Activated CD8-positive, alpha-beta memory T cell treated with anti-CD3 and anti-CD28 coated beads, Interleukin-2, amount 10 ng/mL, durations not matched to agents 7 days and 5 days (primary cell): ENCODE data around the gene NUF2. TPM values are rescaled to one million over a fixed set of nuclear protein-coding genes. Genes with fewer than 3 reads are reported as not detected.
"Not testable (repeated sequence)": the region's sequence is repeated elsewhere in the genome, so short reads cannot be mapped to it uniquely, and the experiment has no call there.

Experiments
- ATAC-seq: fragments of 150-1000 bp; cut with Tn5 transposase; one replicate; pipeline ENCODE4 v1.10.0; 2021; ENCODE audit warnings: moderate library complexity
- CTCF ChIA-PET: fragments of 350-600 bp; sonication (Branson Sonifier 250); formaldehyde crosslinking; loops from one replicate; lab custom pipeline; 2021; ENCODE audit warnings: antibody characterized with exemption; lab: Charles Lee
- DNase-seq: peaks from one replicate; pipeline ENCODE4 v3.0.0-alpha.2; 2020
- H3K27ac Mint-ChIP-seq: one replicate; pipeline ENCODE4 v1.8.0; 2021; ENCODE audit warnings: mild to moderate bottlenecking, mixed read lengths
- H3K27me3 Mint-ChIP-seq: one replicate; pipeline ENCODE4 v1.8.0; 2021; ENCODE audit warnings: mixed read lengths
- H3K36me3 Mint-ChIP-seq: one replicate; pipeline ENCODE4 v1.8.0; 2021; ENCODE audit warnings: mild to moderate bottlenecking, mixed read lengths
- H3K4me1 Mint-ChIP-seq: one replicate; pipeline ENCODE4 v1.8.0; 2021; ENCODE audit warnings: mixed read lengths
- H3K4me3 Mint-ChIP-seq: one replicate; pipeline ENCODE4 v1.8.0; 2021; ENCODE audit warnings: mild to moderate bottlenecking, moderate library complexity, mixed read lengths
- H3K9me3 Mint-ChIP-seq: one replicate; pipeline ENCODE4 v1.8.0; 2022; ENCODE audit warnings: low read depth, mixed read lengths
- total RNA-seq, 2 experiments: library from RNA; stranded (reverse); gene quantifications; one replicate each; pipeline ENCODE4 v1.2.3, GENCODE V29; 2021

The NUF2 gene
- total RNA-seq, 2 experiments from 2014 or later = 64.9 to 82.9 TPM

DNA sequence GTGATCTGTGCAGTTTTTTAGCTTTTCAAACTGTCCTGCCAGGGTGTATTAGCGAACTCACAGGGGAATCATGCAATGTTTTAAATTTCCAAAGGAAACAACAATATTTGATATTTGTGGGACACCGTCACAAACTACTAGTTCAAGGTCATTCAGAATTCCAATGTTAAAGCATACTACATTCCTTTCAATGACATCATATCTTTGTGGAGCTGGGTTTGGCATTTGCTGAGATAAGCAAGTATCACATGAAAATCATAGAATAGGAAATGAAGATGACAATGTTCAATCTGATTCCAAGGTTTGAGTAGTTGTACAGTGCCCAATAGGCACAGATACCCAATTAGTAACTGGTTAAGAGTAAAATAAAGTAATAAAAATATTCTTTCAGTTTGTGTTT lies 35.6 kb downstream of the NUF2 start:
- no peak for DNase-seq
- no peak for ATAC-seq
- CTCF ChIA-PET = interaction anchor here (1.6 kb wide), 1 partner anchor 37 kb away, joined by 5 read pairs; no protein-coding TSS in a partner anchor
- Mint-ChIP-seq H3K27ac (no peak overlapping the region), H3K27me3 (peaks cover 8% of the 10 kb centered on the region), H3K4me1 (peaks cover 10% of the 10 kb centered on the region), H3K36me3 (peaks cover 13% of the 10 kb centered on the region), H3K4me3 (no peak overlapping the region), H3K9me3 (no peaks in the 10 kb centered on the region)

DNA sequence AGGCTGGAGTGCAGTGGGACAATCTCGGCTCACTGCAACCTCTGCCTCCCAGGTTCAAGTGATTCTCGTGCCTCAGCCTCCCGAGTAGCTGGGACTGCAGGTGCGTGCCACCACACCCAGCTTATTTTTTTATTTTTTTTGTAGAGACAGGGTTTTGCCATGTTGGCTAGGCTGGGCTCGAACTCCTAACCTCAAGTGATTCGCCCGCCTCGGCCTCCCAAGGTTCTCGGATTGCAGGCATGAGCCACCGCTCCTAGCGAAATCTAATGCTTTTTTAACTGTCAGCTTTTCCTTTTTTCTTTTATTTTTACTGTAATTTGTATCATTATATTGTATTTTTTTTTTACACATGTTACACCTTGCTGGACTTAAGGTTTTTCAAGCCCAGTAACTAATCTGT lies 36.4 kb downstream of the NUF2 start:
- H3K27ac Mint-ChIP-seq, H3K27me3 Mint-ChIP-seq, H3K4me1 Mint-ChIP-seq, H3K9me3 Mint-ChIP-seq, DNase-seq, H3K4me3 Mint-ChIP-seq, ATAC-seq: not testable (repeated sequence)
- CTCF ChIA-PET = interaction anchor here (1.6 kb wide), 1 partner anchor 37 kb away, joined by 5 read pairs; no protein-coding TSS in a partner anchor
- peaks cover 11% of the 10 kb centered on the region for H3K36me3 Mint-ChIP-seq

DNA sequence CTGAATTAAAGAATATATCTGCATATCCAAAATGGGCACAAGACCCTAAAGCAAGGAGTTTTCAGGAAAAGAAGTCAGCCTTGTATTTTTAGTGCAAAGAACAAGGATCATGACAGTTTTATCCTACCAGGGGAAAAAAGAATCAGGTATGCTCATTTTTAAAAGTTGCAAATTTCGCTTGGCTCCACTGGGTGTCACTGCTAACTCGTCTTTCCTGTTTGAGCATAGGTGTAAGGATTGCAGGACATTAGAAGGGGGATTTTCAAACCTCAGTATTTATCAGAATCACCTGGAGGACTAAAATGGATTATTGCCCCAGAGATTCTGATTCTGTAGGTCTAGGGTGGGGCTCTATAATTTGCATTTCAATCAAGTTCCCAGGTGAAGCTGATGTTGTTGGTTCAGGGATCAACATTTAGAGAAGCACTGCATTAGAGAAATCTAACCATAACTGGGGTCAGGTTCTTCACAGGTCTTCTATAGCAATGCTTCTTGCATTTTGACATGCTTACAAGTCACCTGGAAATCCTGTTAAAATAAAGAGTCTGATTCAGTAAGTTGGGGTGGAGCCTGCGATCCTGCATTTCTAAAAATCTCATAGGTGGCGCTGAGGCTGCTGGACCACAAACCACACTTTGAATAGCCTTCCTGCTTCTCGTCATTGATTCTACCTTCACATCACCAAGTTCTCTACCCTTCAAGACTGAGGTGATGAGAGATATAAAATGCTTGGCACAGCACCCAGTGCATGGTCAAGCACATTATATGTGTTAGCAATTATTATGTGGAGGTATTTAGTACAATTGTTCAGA lies 39.6 kb downstream of the NUF2 start:
- ATAC-seq = peak; percentile 53
- H3K9me3 Mint-ChIP-seq = no peaks in the 10 kb centered on the region
- peak; percentile 42 for DNase-seq

GRCh38 chr1:163365186-163365585 lies 43.4 kb downstream of the NUF2 start:
- Mint-ChIP-seq H3K27me3 (peaks cover 14% of the 10 kb centered on the region), H3K4me3 (no peak overlapping the region), H3K9me3 (no peaks in the 10 kb centered on the region), H3K4me1 (peaks cover 10% of the 10 kb centered on the region), H3K27ac (no peak overlapping the region), H3K36me3 (no peaks in the 10 kb centered on the region)
- CTCF ChIA-PET = no interaction called here
- ATAC-seq (no peak), DNase-seq (no peak)

More for the DNA sequence above, 39.6 kb downstream of the NUF2 start:
- Mint-ChIP-seq H3K36me3 (peaks cover 8% of the 10 kb centered on the region), H3K4me1 (peaks cover 10% of the 10 kb centered on the region), H3K27ac (no peak overlapping the region), H3K4me3 (no peak overlapping the region), H3K27me3 (peaks cover 10% of the 10 kb centered on the region)
- CTCF ChIA-PET = no interaction called here

GRCh38 chr1:163366555-163366954 lies 44.8 kb downstream of the NUF2 start:
- ATAC-seq (no peak), DNase-seq (no peak)
- H3K9me3 Mint-ChIP-seq = no peaks in the 10 kb centered on the region
- H3K27ac Mint-ChIP-seq = no peak overlapping the region
- H3K4me3 Mint-ChIP-seq = no peak overlapping the region
- H3K36me3 Mint-ChIP-seq = no peaks in the 10 kb centered on the region
- H3K4me1 Mint-ChIP-seq = peaks cover 5% of the 10 kb centered on the region
- peaks cover 13% of the 10 kb centered on the region for H3K27me3 Mint-ChIP-seq
- CTCF ChIA-PET = no interaction called here

DNA sequence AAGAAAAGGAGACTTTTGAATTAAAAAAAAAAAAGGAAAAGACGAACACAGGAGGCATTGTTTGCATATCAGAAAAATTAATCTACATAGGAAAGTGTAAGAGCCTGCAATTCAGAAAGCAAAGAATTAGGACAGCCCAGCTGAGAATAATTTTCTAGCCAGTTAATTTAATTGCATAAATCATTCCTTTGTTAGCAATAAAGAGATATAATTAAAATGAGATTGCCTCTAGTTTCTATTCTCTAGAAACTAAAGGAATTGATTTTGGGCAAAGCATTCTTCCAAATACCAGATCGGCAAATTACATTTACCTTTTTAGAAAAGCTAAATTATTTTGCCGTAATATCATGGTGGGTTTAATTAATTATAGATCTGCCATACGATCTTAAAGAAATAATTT lies 46.0 kb downstream of the NUF2 start:
- Mint-ChIP-seq H3K36me3 (no peaks in the 10 kb centered on the region), H3K4me3 (no peak overlapping the region), H3K27me3 (peaks cover 8% of the 10 kb centered on the region), H3K4me1 (no peaks in the 10 kb centered on the region), H3K27ac (no peak overlapping the region), H3K9me3 (no peaks in the 10 kb centered on the region)
- no peak for ATAC-seq
- CTCF ChIA-PET = interaction anchor here (1.1 to 1.4 kb wide), 2 partner anchors 9 kb away, joined by 3 read pairs; no protein-coding TSS in a partner anchor
- no peak for DNase-seq

DNA sequence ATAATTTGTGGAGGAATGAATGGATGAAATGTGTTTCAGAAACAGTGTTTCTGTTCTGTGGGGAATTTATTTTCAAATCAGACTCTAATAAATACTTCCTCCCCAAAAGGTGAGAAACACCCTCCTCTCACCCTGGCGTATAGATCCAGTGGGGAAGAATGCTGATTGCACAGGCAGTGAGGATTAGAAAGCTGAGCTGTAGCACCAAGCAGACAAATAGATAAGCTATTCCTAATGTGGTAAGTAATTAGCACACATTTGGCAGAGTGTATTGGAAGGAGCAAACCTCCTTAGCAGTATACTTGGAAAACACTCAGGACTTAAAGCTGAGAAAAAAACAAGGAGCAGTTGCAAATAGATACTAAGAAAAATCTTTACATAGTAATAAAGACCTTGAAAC lies 50.8 kb downstream of the NUF2 start:
- DNase-seq (no peak), ATAC-seq (no peak)
- Mint-ChIP-seq H3K9me3 (no peaks in the 10 kb centered on the region), H3K27ac (no peak overlapping the region), H3K4me3 (no peak overlapping the region), H3K36me3 (no peaks in the 10 kb centered on the region), H3K4me1 (no peaks in the 10 kb centered on the region), H3K27me3 (peaks cover 24% of the 10 kb centered on the region)
- CTCF ChIA-PET = no interaction called here

GRCh38 chr1:163378554-163378953 lies 56.8 kb downstream of the NUF2 start:
- DNase-seq = no peak
- H3K27me3 Mint-ChIP-seq = peaks cover 29% of the 10 kb centered on the region
- no peaks in the 10 kb centered on the region for H3K36me3 Mint-ChIP-seq
- no peak for ATAC-seq
- no peak overlapping the region for H3K4me3 Mint-ChIP-seq
- H3K27ac Mint-ChIP-seq = no peak overlapping the region
- CTCF ChIA-PET = interaction anchor here (1.5 kb wide), 1 partner anchor 19 kb away, joined by 3 read pairs; no protein-coding TSS in a partner anchor
- no peaks in the 10 kb centered on the region for H3K4me1 Mint-ChIP-seq
- H3K9me3 Mint-ChIP-seq = no peaks in the 10 kb centered on the region

DNA sequence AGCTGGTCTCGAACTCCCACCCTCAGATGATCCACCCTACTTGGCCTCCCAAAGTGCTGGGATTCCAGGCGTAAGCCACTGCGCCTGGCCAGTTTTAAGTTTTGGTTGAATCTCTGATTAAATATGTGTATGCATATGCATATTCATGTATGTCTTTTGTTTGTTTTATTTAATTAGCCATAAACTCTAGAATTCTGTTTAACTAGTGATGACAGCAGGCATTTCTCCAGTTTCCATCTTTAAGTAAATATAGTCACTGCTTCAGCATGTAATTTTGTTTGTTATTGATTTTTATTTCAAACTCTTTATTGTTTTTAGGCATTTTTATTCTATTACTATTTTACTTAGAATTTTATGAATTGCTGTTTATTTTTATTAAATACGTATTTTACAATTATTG lies 58.0 kb downstream of the NUF2 start:
- Mint-ChIP-seq H3K4me1 (no peaks in the 10 kb centered on the region), H3K27me3 (peaks cover 24% of the 10 kb centered on the region), H3K27ac (no peak overlapping the region), H3K9me3 (no peaks in the 10 kb centered on the region), H3K4me3 (no peak overlapping the region), H3K36me3 (no peaks in the 10 kb centered on the region)
- ATAC-seq (no peak), DNase-seq (no peak)
- CTCF ChIA-PET = no interaction called here

DNA sequence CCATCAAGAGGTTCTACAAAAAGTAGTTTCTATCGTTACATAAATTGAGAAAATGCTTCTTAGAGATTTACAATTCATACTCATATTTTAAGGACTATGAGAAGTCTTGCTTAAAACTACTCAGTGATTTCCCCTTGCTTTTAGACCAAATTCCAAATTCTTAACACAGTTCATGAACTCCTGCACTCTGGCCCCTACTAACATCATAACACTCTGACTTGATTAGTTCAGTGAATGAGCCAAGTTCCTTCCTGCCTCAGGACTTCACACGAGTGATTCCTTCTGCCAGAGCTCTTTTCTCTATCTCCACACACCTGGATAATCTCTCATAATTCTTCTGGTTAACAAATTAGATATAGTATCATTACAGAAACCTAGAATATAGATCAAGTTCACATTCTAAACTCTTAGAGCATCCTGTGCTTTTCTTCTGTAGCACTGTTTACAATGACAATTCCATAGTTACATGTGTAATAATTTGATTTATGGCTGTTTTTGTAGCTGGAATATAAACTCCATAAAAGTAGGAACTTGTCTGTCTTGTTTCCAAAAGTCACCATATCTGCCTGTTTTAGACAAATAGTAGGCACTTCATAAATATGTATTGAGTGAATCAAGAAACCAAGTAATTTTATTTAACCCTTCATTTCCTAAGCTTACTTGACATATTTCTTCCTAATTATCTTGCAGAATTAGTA lies 59.9 kb downstream of the NUF2 start:
- ATAC-seq (no peak), DNase-seq (no peak)
- Mint-ChIP-seq H3K9me3 (no peaks in the 10 kb centered on the region), H3K4me3 (no peak overlapping the region), H3K36me3 (no peaks in the 10 kb centered on the region), H3K27ac (no peak overlapping the region), H3K4me1 (no peaks in the 10 kb centered on the region), H3K27me3 (peaks cover 19% of the 10 kb centered on the region)
- CTCF ChIA-PET = no interaction called here

DNA sequence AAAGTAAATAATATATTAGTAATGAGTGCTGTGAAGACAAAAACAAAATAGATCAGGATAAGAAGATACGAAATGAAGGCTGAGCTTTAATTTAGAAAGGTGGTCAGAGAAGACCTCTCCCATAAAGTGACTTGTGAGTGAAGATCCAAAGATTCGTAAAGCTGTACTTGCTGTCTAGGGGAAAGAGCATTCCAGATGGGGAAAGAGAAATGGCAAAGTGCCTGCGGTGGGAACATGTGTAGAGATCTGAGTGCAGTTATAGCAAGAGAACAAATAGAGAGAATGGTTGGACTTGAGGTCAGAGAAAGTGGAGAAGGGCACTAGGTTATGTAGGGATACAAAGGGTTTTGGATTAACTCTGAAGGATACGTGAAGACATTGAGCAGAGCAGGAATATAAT lies 60.6 kb downstream of the NUF2 start:
- no peak for DNase-seq
- CTCF ChIA-PET = no interaction called here
- H3K4me1 Mint-ChIP-seq = no peaks in the 10 kb centered on the region
- no peaks in the 10 kb centered on the region for H3K36me3 Mint-ChIP-seq
- no peak overlapping the region for H3K4me3 Mint-ChIP-seq
- peaks cover 17% of the 10 kb centered on the region for H3K27me3 Mint-ChIP-seq
- ATAC-seq = no peak
- H3K27ac Mint-ChIP-seq = no peak overlapping the region
- no peaks in the 10 kb centered on the region for H3K9me3 Mint-ChIP-seq

- H3K4me1 Mint-ChIP-seq = no peaks in the 10 kb centered on the region
- H3K27ac Mint-ChIP-seq = no peak overlapping the region
- CTCF ChIA-PET = no interaction called here
- no peak overlapping the region for H3K4me3 Mint-ChIP-seq
- H3K36me3 Mint-ChIP-seq = no peaks in the 10 kb centered on the region
- peaks cover 28% of the 10 kb centered on the region for H3K27me3 Mint-ChIP-seq
- H3K9me3 Mint-ChIP-seq = no peaks in the 10 kb centered on the region
- no peak for ATAC-seq
- DNase-seq = no peak
Observed at GRCh38 chr1:163387146-163387545, 65.4 kb downstream of the NUF2 start.

GRCh38 chr1:163388970-163389369 lies 67.2 kb downstream of the NUF2 start:
- CTCF ChIA-PET = no interaction called here
- H3K4me1 Mint-ChIP-seq = no peaks in the 10 kb centered on the region
- ATAC-seq = no peak

GRCh38 chr1:163395790-163396189 lies 74.0 kb downstream of the NUF2 start:
- Mint-ChIP-seq H3K4me1 (no peaks in the 10 kb centered on the region), H3K36me3 (no peaks in the 10 kb centered on the region), H3K9me3 (no peaks in the 10 kb centered on the region), H3K4me3 (no peak overlapping the region), H3K27ac (no peak overlapping the region), H3K27me3 (peaks cover 9% of the 10 kb centered on the region)
- DNase-seq (no peak), ATAC-seq (no peak)
- CTCF ChIA-PET = no interaction called here

More at GRCh38 chr1:163388970-163389369, 67.2 kb downstream of the NUF2 start:
- H3K4me3 Mint-ChIP-seq = no peak overlapping the region
- H3K36me3 Mint-ChIP-seq = no peaks in the 10 kb centered on the region
- no peak for DNase-seq
- no peak overlapping the region for H3K27ac Mint-ChIP-seq
- no peaks in the 10 kb centered on the region for H3K9me3 Mint-ChIP-seq
- peaks cover 20% of the 10 kb centered on the region for H3K27me3 Mint-ChIP-seq
